Ovary (tissue), 9 donors: ENCODE measurements around the gene CHMP2B. TPM values are rescaled to one million over a fixed set of nuclear protein-coding genes. Genes with fewer than 3 reads are reported as not detected.
"Not testable (repeated sequence)": the region's sequence is repeated elsewhere in the genome, so short reads cannot be mapped to it uniquely, and the experiment has no call there.

ENCODE experiments used
- DNase-seq, 5 donors: peaks; one replicate each; pipeline ENCODE4 v3.0.0-alpha.2; 2019 to 2020
- H3K27ac ChIP-seq, 2 donors: fragments of 200-600 bp; one replicate each; pipeline versions ENCODE4 v1.5.1 to v1.8.0; 2019 to 2022
- H3K27me3 ChIP-seq: fragments of 200-600 bp; one replicate; pipeline ENCODE4 v1.8.0; 2022
- H3K36me3 ChIP-seq: fragments of 200-600 bp; sonication (generic); one replicate; pipeline ENCODE4 v1.5.1; 2019
- H3K4me1 ChIP-seq: one replicate; pipeline ENCODE4 v1.8.1; 2013; ENCODE audit warnings: mild to moderate bottlenecking, moderate library complexity; ENCODE audit not compliant: insufficient read depth
- H3K4me3 ChIP-seq: fragments of 200-600 bp; sonication (generic); one replicate; pipeline ENCODE4 v1.5.1; 2017
- H3K9me3 ChIP-seq, 2 donors: fragments of 200-600 bp in 1 of 2; sonication (generic) in 1 of 2; one replicate each; pipeline versions ENCODE4 v1.5.1 to v1.8.1; 2013 to 2019; ENCODE audit warnings: mild to moderate bottlenecking in 1 of 2, moderate library complexity in 1 of 2
- CTCF ChIP-seq, 3 donors: fragments of 450-650 bp in 2 of 3; fragments of 200-600 bp in 1 of 3; IDR thresholded peaks; one replicate each; pipeline versions ENCODE4 v1.5.1 to v1.8.0; 2016 to 2022; ENCODE audit warnings: antibody characterized with exemption in 3 of 3, mild to moderate bottlenecking in 1 of 3
- POLR2A ChIP-seq: fragments of 450-650 bp; IDR thresholded peaks from one replicate; pipeline ENCODE4 v1.6.1; 2017; ENCODE audit warnings: antibody characterized with exemption, mild to moderate bottlenecking, moderate library complexity
- WGBS, 3 donors: extraction: QIAGEN DNeasy Blood & Tissue Kit in 1 of 3; methylation state at CpG; one replicate each; pipeline versions ENCODE4 v1.1.5 to v1.1.7; 2013 to 2017; 5-methylcytosine and 5-hydroxymethylcytosine counted together
- intact Hi-C, 4 donors: fragments of 100-400 bp; cut with DNase I; formaldehyde crosslinking; loops; one replicate each; pipeline versions ENCODE4 v1.11.0 to v1.15.1; 2022 to 2023
- microRNA-seq, 3 donors: library from miRNA; unstranded; fragments of <30 nt; microRNA quantifications; one replicate each; pipeline versions ENCODE4 to v1.2.0, GENCODE V29; 2019 to 2020
- polyA plus RNA-seq, 2 donors: library from polyadenylated mRNA; stranded (reverse); fragments of 200-250 nt in 1 of 2; fragments of 350-450 nt in 1 of 2; fragmentation: Illumina TruSeq in 1 of 2; extraction: RNeasy Lipid Tissue Mini Kit (QIAGEN cat#74804) in 1 of 2; gene quantifications; one replicate each; pipeline ENCODE4 v1.2.3, GENCODE V29; 2013 to 2014
- small RNA-seq: library from RNA; depleted of rRNA; stranded (forward); fragments of <200 nt; gene quantifications from one replicate; pipeline ENCODE3, GENCODE V24; 2016
- total RNA-seq, 7 donors: library from RNA; depleted of rRNA in 2 of 7; stranded (reverse); fragments of >200 nt in 2 of 7; fragmentation: NEBNext Ultra II Directional in 3 of 7; extraction: Animal tissue kit (Norgen Biotek cat#: 25700) in 3 of 7; gene quantifications; one replicate each; pipeline versions ENCODE4 v1.1.0 to v1.2.4, GENCODE V29; 2016 to 2023
- donor health status: DM: no; HTN: no; CAD: no; lungs with moderate emphysema.
- donor health status: DM: no; HTN: no; CAD: no.
- donor health status: Bipolar disorder and iron deficiency.
- donor health status: DM: yes; HTN: yes; CAD: no.
- donor health status: DM: no; HTN: no; CAD: no.
- donor health status: DM: yes; HTN: yes; CAD: no.

The CHMP2B gene
- total and polyA plus RNA-seq, 9 donors: 26.2 to 45.3 (median 37.4) TPM

- Histone ChIP-seq H3K4me3 (no peak overlapping the region), H3K27me3 (no peaks in the 10 kb centered on the region), H3K27ac (no peak overlapping the region), H3K36me3 (no peaks in the 10 kb centered on the region), H3K9me3 (no peaks in the 10 kb centered on the region), H3K4me1 (no peaks in the 10 kb centered on the region)
- intact Hi-C loops: no loop called here
- TF ChIP-seq POLR2A (no peak), CTCF (IDR thresholded peaks at IDR 0.05) (peak in 1 of 3 donors; percentile 26)
- WGBS, 3 donors: 12 to 25% (median 13%) methylated on average over 3 of the region's 3 CpGs
- no peak for DNase-seq
Observed at GRCh38 chr3:87298111-87298718, 71.1 kb downstream of the CHMP2B start.

- H3K9me3 ChIP-seq, DNase-seq, intact Hi-C loops, H3K27me3 ChIP-seq, H3K4me1 ChIP-seq, H3K36me3 ChIP-seq, H3K4me3 ChIP-seq, H3K27ac ChIP-seq: not testable (repeated sequence)
- WGBS, 3 donors: 81 to 89% (median 81%) methylated on average over 1 of the region's 1 CpG
Observed at GRCh38 chr3:87305031-87305430, 77.9 kb downstream of the CHMP2B start.

Small RNAs within 50 kb of the gene (microRNA-seq; reads per million reads assigned to microRNA genes)
- gene MIR4795: 0 reads per million in 3 donors

Small RNAs within 50 kb of the gene (small RNA-seq; reads per million reads assigned to genes)
- gene MIR4795: not detected

Other genes starting within 250 kb of the CHMP2B start
- gene VGLL3, start 236.2 kb upstream of the CHMP2B start, total RNA-seq: 10 to 100 TPM; 13.4 to 36.3 (median 30.9) TPM
- gene VGLL3, start 236.2 kb upstream of the CHMP2B start, polyA plus RNA-seq: 10 to 100 TPM in 1 of 2 donors, 1 to 10 TPM in 1; 7.7 to 12.2 TPM
- gene POU1F1, start 49.3 kb downstream of the CHMP2B start, total RNA-seq: not detected
- not detected for gene POU1F1, start 49.3 kb downstream of the CHMP2B start, polyA plus RNA-seq